ENCODE data around the gene KRTAP12-1.

DNA sequence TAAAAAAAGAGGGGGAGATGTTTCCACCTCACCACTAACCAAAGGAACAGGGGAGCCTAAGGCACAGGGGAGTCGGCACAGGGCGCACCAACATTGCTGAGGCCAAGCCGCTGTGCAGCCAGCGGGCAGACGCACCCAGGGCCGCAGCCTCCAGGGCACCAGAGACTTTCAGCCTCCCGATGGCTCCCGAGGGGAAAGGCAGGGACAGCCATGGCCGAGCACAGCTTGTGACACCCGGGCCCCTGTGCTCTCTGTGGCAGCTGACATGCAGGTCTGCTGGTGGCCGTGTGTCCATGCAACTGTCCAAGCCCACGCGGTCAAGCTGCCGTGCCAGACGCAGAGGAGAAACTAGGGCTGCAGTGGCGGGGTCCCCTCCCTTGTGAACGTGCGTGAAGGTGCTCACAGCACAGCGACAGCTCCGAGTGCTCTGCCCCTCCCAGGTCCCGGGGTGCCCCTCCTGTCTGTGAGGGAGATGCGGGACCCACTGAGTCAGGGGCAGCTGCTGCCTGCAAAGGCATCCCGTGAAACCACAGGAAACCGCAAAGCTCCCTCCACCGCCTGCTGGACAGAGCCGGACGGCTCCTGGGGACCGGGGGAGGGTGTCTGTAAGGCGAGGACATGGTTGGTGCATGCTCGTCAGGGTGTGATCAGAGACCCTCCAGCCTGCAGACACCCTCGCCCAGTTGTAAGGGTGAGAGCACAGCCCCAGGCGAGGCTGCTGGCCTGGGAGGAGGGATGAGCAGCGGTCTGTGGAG, 33.2 kb downstream of the KRTAP12-1 start:
- TF ChIP-seq, protein P1, sequence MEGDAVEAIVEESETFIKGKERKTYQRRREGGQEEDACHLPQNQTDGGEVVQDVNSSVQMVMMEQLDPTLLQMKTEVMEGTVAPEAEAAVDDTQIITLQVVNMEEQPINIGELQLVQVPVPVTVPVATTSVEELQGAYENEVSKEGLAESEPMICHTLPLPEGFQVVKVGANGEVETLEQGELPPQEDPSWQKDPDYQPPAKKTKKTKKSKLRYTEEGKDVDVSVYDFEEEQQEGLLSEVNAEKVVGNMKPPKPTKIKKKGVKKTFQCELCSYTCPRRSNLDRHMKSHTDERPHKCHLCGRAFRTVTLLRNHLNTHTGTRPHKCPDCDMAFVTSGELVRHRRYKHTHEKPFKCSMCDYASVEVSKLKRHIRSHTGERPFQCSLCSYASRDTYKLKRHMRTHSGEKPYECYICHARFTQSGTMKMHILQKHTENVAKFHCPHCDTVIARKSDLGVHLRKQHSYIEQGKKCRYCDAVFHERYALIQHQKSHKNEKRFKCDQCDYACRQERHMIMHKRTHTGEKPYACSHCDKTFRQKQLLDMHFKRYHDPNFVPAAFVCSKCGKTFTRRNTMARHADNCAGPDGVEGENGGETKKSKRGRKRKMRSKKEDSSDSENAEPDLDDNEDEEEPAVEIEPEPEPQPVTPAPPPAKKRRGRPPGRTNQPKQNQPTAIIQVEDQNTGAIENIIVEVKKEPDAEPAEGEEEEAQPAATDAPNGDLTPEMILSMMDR (IDR thresholded peaks at IDR 0.05) = no peak
- no peak for TF ChIP-seq POLR2AphosphoS5 (IDR thresholded peaks at IDR 0.05)
- no peak for TF ChIP-seq POLR2A (IDR thresholded peaks at IDR 0.05)
- no peak for TF ChIP-seq EP300 (IDR thresholded peaks at IDR 0.05)

All from upper lobe of left lung (tissue), 4 donors.